Stomach (tissue), 9 donors: ENCODE measurements around the gene GSTO2. TPM values are rescaled to one million over a fixed set of nuclear protein-coding genes. Genes with fewer than 3 reads are reported as not detected.
A peak's percentile ranks its signal among the peaks of the same experiment; 100 is the strongest.

Experiments used
- DNase-seq, 2 donors: peaks; one replicate each; pipeline versions ENCODE4 v3.0.0 to v3.0.0-alpha.2; 2013 to 2019
- H3K27ac ChIP-seq, 5 donors: fragments of 200-600 bp in 4 of 5; sonication (generic) in 4 of 5; one replicate each; pipeline ENCODE4 v1.5.1; 2013 to 2019; ENCODE audit warnings: mild to moderate bottlenecking in 1 of 5, moderate library complexity in 1 of 5
- H3K27me3 ChIP-seq, 3 donors: fragments of 200-600 bp; sonication (generic); one replicate each; pipeline ENCODE4 v1.5.1; 2017 to 2019; ENCODE audit warnings: mixed run types in 1 of 3
- H3K36me3 ChIP-seq, 4 donors: fragments of 200-600 bp; sonication (generic); 1 replicate in 3 of 4; 2 replicates in 1 of 4; pipeline ENCODE4 v1.5.1; 2016 to 2019
- H3K4me1 ChIP-seq, 4 donors: fragments of 200-600 bp; sonication (generic); one replicate each; pipeline ENCODE4 v1.5.1; 2016 to 2019
- H3K4me3 ChIP-seq, 4 donors: fragments of 200-600 bp; sonication (generic) in 3 of 4; one replicate each; pipeline ENCODE4 v1.5.1; 2016 to 2019; ENCODE audit warnings: mild to moderate bottlenecking in 1 of 4
- H3K9me3 ChIP-seq, 4 donors: fragments of 200-600 bp; sonication (generic); one replicate each; pipeline ENCODE4 v1.5.1; 2016 to 2019
- CTCF ChIP-seq, 7 experiments: fragments of 450-650 bp in 4 of 7; fragments of 200-600 bp in 3 of 7; sonication (generic) in 3 of 7; IDR thresholded peaks; one replicate each; pipeline ENCODE4 v1.5.1; 2016 to 2019; ENCODE audit warnings: antibody characterized with exemption in 7 of 7, control low read depth in 2 of 7, mild to moderate bottlenecking in 1 of 7
- EP300 ChIP-seq: sonication (generic); formaldehyde crosslinking; IDR thresholded peaks from one replicate; pipeline ENCODE4 v1.6.1; 2017; ENCODE audit warnings: antibody characterized with exemption
- POLR2A ChIP-seq, 4 donors: fragments of 450-650 bp; IDR thresholded peaks; one replicate each; pipeline ENCODE4 v1.6.1; 2016; ENCODE audit warnings: antibody characterized with exemption in 4 of 4, control low read depth in 2 of 4, mild to moderate bottlenecking in 1 of 4, moderate library complexity in 1 of 4
- POLR2AphosphoS5 ChIP-seq, 3 donors: sonication (generic); formaldehyde crosslinking; IDR thresholded peaks; one replicate each; pipeline ENCODE4 v1.6.1; 2016; ENCODE audit warnings: antibody characterized with exemption in 3 of 3
- WGBS, 5 donors: extraction: QIAGEN DNeasy Blood & Tissue Kit in 3 of 5; methylation state at CpG; one replicate each; pipeline versions ENCODE4 v1.1.5 to v1.1.7; 2013 to 2018; 5-methylcytosine and 5-hydroxymethylcytosine counted together
- intact Hi-C: fragments of 100-400 bp; cut with DNase I; formaldehyde crosslinking; loops from one replicate; pipeline ENCODE4 v1.15.1; 2023; ENCODE audit warnings: low total_unique reads
- polyA plus RNA-seq, 3 donors: library from polyadenylated mRNA; stranded (reverse); fragments of 200-250 nt; gene quantifications; one replicate each; pipeline ENCODE4 v1.2.3, GENCODE V29; 2013
- total RNA-seq, 5 donors: library from RNA; depleted of rRNA; stranded (reverse); fragments of >200 nt; gene quantifications; one replicate each; pipeline versions ENCODE4 v1.1.0 to v1.2.3, GENCODE V29; 2014 to 2016
- donor health status: healthy with polysubstance abuse.
- donor health status: Bipolar disorder and iron deficiency.
- donor health status: healthy.

GSTO2 gene
- total and polyA plus RNA-seq, 8 donors = under 0.01 to 26.6 (median 10.0) TPM

- Histone ChIP-seq H3K27me3 (no peaks in the 10 kb centered on the region), H3K36me3 (peaks cover 0 to 8% (median 4%) of the 10 kb centered on the region in 4 donors), H3K4me1 (peaks cover 81 to 100% (median 91%) of the 10 kb centered on the region in 4 donors), H3K4me3 (peak overlapping the region in 1 of 4 donors; percentile 21), H3K27ac (peak overlapping the region; percentile 64 to 84 (median 77)), H3K9me3 (no peaks in the 10 kb centered on the region)
- TF ChIP-seq EP300 = no peak
- intact Hi-C loops = no loop called here
- DNase-seq = no peak
- WGBS, 5 donors = 67 to 77% (median 69%) methylated on average over 3 of the region's 3 CpGs
Measured at GRCh38 chr10:104329735-104330134, 60.8 kb downstream of the GSTO2 start.

GRCh38 chr10:104330168-104331110 lies 61.5 kb downstream of the GSTO2 start:
- WGBS, 5 donors = 17 to 25% (median 22%) methylated on average over 8 of the region's 8 CpGs
- H3K36me3 ChIP-seq = peaks cover 0 to 8% (median 4%) of the 10 kb centered on the region in 4 donors
- H3K27me3 ChIP-seq = no peaks in the 10 kb centered on the region
- no peak overlapping the region for H3K4me3 ChIP-seq
- TF ChIP-seq EP300 (peak; percentile 4), CTCF (IDR thresholded peaks at IDR 0.05) (no peak), POLR2AphosphoS5 (IDR thresholded peaks at IDR 0.05) (peak; percentile 72 to 88 (median 82))
- H3K4me1 ChIP-seq = peaks cover 81 to 100% (median 92%) of the 10 kb centered on the region in 4 donors
- peak overlapping the region; percentile 75 to 84 (median 79) for H3K27ac ChIP-seq
- peak in 1 of 2 donors; percentile 90 for DNase-seq
- no peaks in the 10 kb centered on the region for H3K9me3 ChIP-seq
- intact Hi-C loops = no loop called here

- H3K4me1 ChIP-seq = peaks cover 83 to 100% (median 92%) of the 10 kb centered on the region in 4 donors
- H3K4me3 ChIP-seq = no peak overlapping the region
- DNase-seq = peak; percentile 30 to 71
- H3K36me3 ChIP-seq = peaks cover 0 to 8% (median 4%) of the 10 kb centered on the region in 4 donors
- H3K9me3 ChIP-seq = no peaks in the 10 kb centered on the region
- H3K27ac ChIP-seq = peak overlapping the region; percentile 75 to 84 (median 79)
- H3K27me3 ChIP-seq = no peaks in the 10 kb centered on the region
- intact Hi-C loops = no loop called here
- 14 to 33% (median 23%) methylated on average over 7 to 9 of the region's 9 CpGs for WGBS, 5 donors
- TF ChIP-seq EP300 (no peak), POLR2AphosphoS5 (IDR thresholded peaks at IDR 0.05) (peak in 2 of 3 donors; percentile 38 to 64), CTCF (IDR thresholded peaks at IDR 0.05) (no peak), POLR2A (IDR thresholded peaks at IDR 0.05) (no peak)
Measured at GRCh38 chr10:104331208-104331838, 62.3 kb downstream of the GSTO2 start.

GRCh38 chr10:104332243-104333031 lies 63.5 kb downstream of the GSTO2 start:
- Histone ChIP-seq H3K36me3 (peaks cover 0 to 8% (median 4%) of the 10 kb centered on the region in 4 donors), H3K27ac (peak overlapping the region in 4 of 5 donors; percentile 75 to 84 (median 78)), H3K27me3 (no peaks in the 10 kb centered on the region), H3K4me3 (no peak overlapping the region), H3K9me3 (no peaks in the 10 kb centered on the region), H3K4me1 (peaks cover 78 to 100% (median 93%) of the 10 kb centered on the region in 4 donors)
- peak in 1 of 2 donors; percentile 17 for DNase-seq
- WGBS, 5 donors = 79 to 84% (median 83%) methylated on average over 11 of the region's 11 CpGs
- intact Hi-C loops = no loop called here
- TF ChIP-seq POLR2A (IDR thresholded peaks at IDR 0.05) = no peak
- no peak for TF ChIP-seq EP300
- no peak for TF ChIP-seq CTCF (IDR thresholded peaks at IDR 0.05)
- no peak for TF ChIP-seq POLR2AphosphoS5 (IDR thresholded peaks at IDR 0.05)
